Psoas muscle (tissue), 8 donors: ENCODE results near the gene CHPT1. TPM values are rescaled to one million over a fixed set of nuclear protein-coding genes. Genes with fewer than 3 reads are reported as not detected.

Source experiments
- ATAC-seq, 4 donors: fragments of 200-7000 bp; cut with Tn5 transposase; one replicate each; pipeline ENCODE4 v1.9.1; 2020; ENCODE audit warnings: moderate library complexity in 3 of 4, mild to moderate bottlenecking in 2 of 4
- DNase-seq, 2 donors: peaks; one replicate each; pipeline ENCODE4 v3.0.0-alpha.2; 2020
- H3K27ac ChIP-seq: fragments of 200-600 bp; one replicate; pipeline ENCODE4 v1.8.0; 2022
- H3K27me3 ChIP-seq, 3 donors: fragments of 200-600 bp in 1 of 3; one replicate each; pipeline versions ENCODE4 v1.6.1 to v1.8.0; 2013 to 2022; ENCODE audit warnings: low read length in 2 of 3, mild to moderate bottlenecking in 2 of 3, moderate library complexity in 1 of 3; ENCODE audit not compliant: insufficient read depth in 3 of 3
- H3K36me3 ChIP-seq, 2 donors: fragments of 200-600 bp in 1 of 2; one replicate each; pipeline versions ENCODE4 v1.6.1 to v1.8.0; 2013 to 2022; ENCODE audit warnings: low read depth in 1 of 2, mild to moderate bottlenecking in 1 of 2, moderate library complexity in 1 of 2; ENCODE audit not compliant: insufficient read depth in 1 of 2
- H3K4me1 ChIP-seq: fragments of 200-600 bp; one replicate; pipeline ENCODE4 v1.8.0; 2022
- H3K4me3 ChIP-seq: fragments of 200-600 bp; one replicate; pipeline ENCODE4 v1.8.0; 2022; ENCODE audit warnings: mild to moderate bottlenecking
- H3K9me3 ChIP-seq: fragments of 200-600 bp; one replicate; pipeline ENCODE4 v1.8.0; 2022
- CTCF ChIP-seq: fragments of 200-600 bp; IDR thresholded peaks from one replicate; pipeline ENCODE4 v1.8.0; 2022; ENCODE audit warnings: antibody characterized with exemption
- WGBS, 3 donors: extraction: QIAGEN DNeasy Blood & Tissue Kit; methylation state at CpG; one replicate each; pipeline versions ENCODE4 v1.1.6 to v1.1.7; 2013; 5-methylcytosine and 5-hydroxymethylcytosine counted together
- intact Hi-C, 2 donors: fragments of 100-400 bp; cut with DNase I; formaldehyde crosslinking; loops; one replicate each; pipeline versions ENCODE4 v1.11.0 to v1.14.2; 2022
- polyA plus RNA-seq, 3 donors: library from polyadenylated mRNA; stranded (reverse); fragments of 200-250 nt; gene quantifications; one replicate each; pipeline ENCODE4 v1.2.3, GENCODE V29; 2013
- total RNA-seq, 4 donors: library from RNA; stranded (reverse); fragmentation: NEBNext Ultra II Directional in 2 of 4; extraction: Animal tissue kit (Norgen Biotek cat#: 25700) in 2 of 4; gene quantifications; one replicate each; pipeline versions ENCODE4 v1.2.1 to v1.2.4, GENCODE V29; 2021 to 2023
- donor health status: healthy with polysubstance abuse.
- donor health status: DM: no; HTN: no; CAD: no; lungs with moderate emphysema.
- donor health status: Bipolar disorder and iron deficiency.
- donor health status: healthy.
- donor health status: DM: yes; HTN: yes; CAD: no.
- donor health status: DM: no; HTN: no; CAD: no.
- donor health status: DM: no; HTN: no; CAD: no.
- donor health status: DM: yes; HTN: yes; CAD: no.

The CHPT1 gene
- total and polyA plus RNA-seq, 7 donors, result 17.9 to 38.9 (median 20.7) TPM

- ATAC-seq (no peak), DNase-seq (no peak)
- Histone ChIP-seq H3K27me3 (no peaks in the 10 kb centered on the region), H3K4me3 (no peak overlapping the region), H3K27ac (no peak overlapping the region), H3K36me3 (peaks cover 9 to 95% of the 10 kb centered on the region in 2 donors), H3K4me1 (no peaks in the 10 kb centered on the region), H3K9me3 (no peaks in the 10 kb centered on the region)
- 96 to 98% (median 97%) methylated on average over 1 of the region's 1 CpG for WGBS, 3 donors
- TF ChIP-seq CTCF, result no peak
- intact Hi-C loops, result no loop called here
Measured at GRCh38 chr12:101748907-101749306, 51.5 kb downstream of the CHPT1 start.

GRCh38 chr12:101749657-101750056, 52.2 kb downstream of the CHPT1 start:
- TF ChIP-seq CTCF, result no peak
- Histone ChIP-seq H3K4me3 (no peak overlapping the region), H3K36me3 (peaks cover 9 to 95% of the 10 kb centered on the region in 2 donors), H3K27me3 (no peaks in the 10 kb centered on the region), H3K27ac (no peak overlapping the region), H3K4me1 (no peaks in the 10 kb centered on the region), H3K9me3 (no peaks in the 10 kb centered on the region)
- no peak for ATAC-seq
- intact Hi-C loops, result no loop called here
- DNase-seq, result no peak
- 69 to 75% (median 72%) methylated on average over 4 of the region's 4 CpGs for WGBS, 3 donors

- H3K36me3 ChIP-seq, result peaks cover 9 to 95% of the 10 kb centered on the region in 2 donors
- WGBS, 3 donors, result 89 to 98% (median 92%) methylated on average over 4 of the region's 4 CpGs
Measured at GRCh38 chr12:101750152-101750551, 52.7 kb downstream of the CHPT1 start.

GRCh38 chr12:101759396-101760047, 62.1 kb downstream of the CHPT1 start:
- Histone ChIP-seq H3K4me1 (no peaks in the 10 kb centered on the region), H3K9me3 (no peaks in the 10 kb centered on the region), H3K27ac (no peak overlapping the region), H3K27me3 (no peaks in the 10 kb centered on the region), H3K36me3 (peaks cover 0 to 93% of the 10 kb centered on the region in 2 donors), H3K4me3 (no peak overlapping the region)
- 66 to 70% (median 67%) methylated on average over 5 of the region's 5 CpGs for WGBS, 3 donors
- ATAC-seq, result peak in 2 of 4 donors; percentile 57 to 68
- intact Hi-C loops, result no loop called here
- peak; percentile 59 for TF ChIP-seq CTCF
- DNase-seq, result no peak

More at GRCh38 chr12:101750152-101750551, 52.7 kb downstream of the CHPT1 start:
- no peak for TF ChIP-seq CTCF
- ATAC-seq, result no peak
- Histone ChIP-seq H3K4me3 (no peak overlapping the region), H3K9me3 (no peaks in the 10 kb centered on the region), H3K4me1 (no peaks in the 10 kb centered on the region), H3K27ac (no peak overlapping the region), H3K27me3 (no peaks in the 10 kb centered on the region)
- DNase-seq, result no peak
- intact Hi-C loops, result no loop called here

GRCh38 chr12:101761350-101761749, 63.9 kb downstream of the CHPT1 start:
- Histone ChIP-seq H3K36me3 (peaks cover 0 to 93% of the 10 kb centered on the region in 2 donors), H3K9me3 (no peaks in the 10 kb centered on the region), H3K4me3 (no peak overlapping the region), H3K27me3 (no peaks in the 10 kb centered on the region), H3K27ac (no peak overlapping the region), H3K4me1 (no peaks in the 10 kb centered on the region)
- 84 to 87% (median 84%) methylated on average over 5 of the region's 5 CpGs for WGBS, 3 donors
- no peak for ATAC-seq
- TF ChIP-seq CTCF, result no peak
- DNase-seq, result no peak
- intact Hi-C loops, result no loop called here
